ENCODE measurements around the gene ZNF518B. TPM values are rescaled to one million over a fixed set of nuclear protein-coding genes. Genes with fewer than 3 reads are reported as not detected.

Gene ZNF518B
- total and polyA plus RNA-seq, 2 donors (not counting 3 experiments of a cell fraction or from before 2014, with no cell fraction given) = 9.5 to 28.3 TPM

DNA sequence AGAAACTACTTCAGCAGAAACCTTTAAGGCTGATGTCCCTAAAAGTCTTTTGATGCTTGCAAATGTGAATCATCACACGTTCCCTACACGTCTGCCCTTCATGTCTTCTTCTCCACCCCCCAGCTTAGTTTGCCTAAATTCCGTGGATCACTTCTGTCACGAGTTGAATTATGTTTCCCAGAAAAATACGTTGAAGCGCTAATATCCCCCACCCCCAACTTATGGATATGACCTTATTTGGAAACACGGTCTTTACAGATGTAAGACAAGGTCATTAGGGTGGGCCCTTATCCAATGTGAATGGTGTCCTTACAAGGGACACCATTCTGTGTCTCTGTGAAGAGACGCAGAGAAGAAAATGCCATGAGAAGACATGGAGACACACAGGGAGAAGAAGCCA is 2.1 kb upstream of the ZNF518B start:
- DNase-seq (ENCODE audit: low read depth, low spot score) (no peak), FAIRE-seq (no peak)
- no peaks in the 10 kb centered on the region for H3K9me3 ChIP-seq (replicated peaks; ENCODE audit: control insufficient read depth, insufficient read depth, low read length)
- peaks cover 13 to 20% of the 10 kb centered on the region in 2 experiments for H3K27me3 ChIP-seq (ENCODE audit: control insufficient read depth in 2 of 2, insufficient read depth in 2 of 2, low read length in 2 of 2)
- peaks cover 21% of the 10 kb centered on the region for H3K79me2 ChIP-seq (ENCODE audit: control insufficient read depth, insufficient read depth, low read length)
- ChIA-PET POLR2A (no interaction called here), CTCF (interaction anchor here (2.1 to 4.2 kb wide), 2 partner anchors 78 kb away, joined by 12 to 69 read pairs; no protein-coding TSS in a partner anchor)
- no peak overlapping the region for H3K9ac ChIP-seq (replicated peaks; ENCODE audit: extremely low read depth, insufficient read depth, low read length)
- no peak overlapping the region for H2AFZ ChIP-seq (ENCODE audit: low read depth, low read length)
- H3K4me1 ChIP-seq (ENCODE audit: control insufficient read depth, extremely low read depth, insufficient read depth, low read length) = peaks cover 24% of the 10 kb centered on the region
- no peak overlapping the region for H3K4me3 ChIP-seq (replicated peaks in 1 of 3; ENCODE audit: insufficient read depth in 1 of 3, low read depth in 1 of 3, low read length in 3 of 3)
- H3K36me3 ChIP-seq (ENCODE audit: control insufficient read depth in 2 of 2, extremely low read depth in 1 of 2, insufficient read depth in 2 of 2, low read length in 2 of 2) = peaks cover 4% of the 10 kb centered on the region in 2 experiments
- no peaks in the 10 kb centered on the region for H3K9me1 ChIP-seq (replicated peaks; ENCODE audit: control insufficient read depth, extremely low read depth, insufficient read depth, low read length)
- dilution Hi-C loops (cut with MboI; ENCODE audit: extremely low pct_ligation_motif_present, low sequenced_read_pairs) = no loop called here
- no TSS peak for BruUV-seq (replicated peaks)
- intact Hi-C loops (cut with micrococcal nuclease) = loop anchor here (5.0 kb wide), 1 partner anchor 387 kb away; no protein-coding TSS in a partner anchor
- H4K20me1 ChIP-seq (replicated peaks; ENCODE audit: control insufficient read depth, extremely low read depth, insufficient read depth, low read length) = no peaks in the 10 kb centered on the region
- TF ChIP-seq JUN (IDR thresholded peaks at IDR 0.05; ENCODE audit: borderline replicate concordance, insufficient read depth, insufficient read length, low read depth) = no peak
- TF ChIP-seq, protein P1, sequence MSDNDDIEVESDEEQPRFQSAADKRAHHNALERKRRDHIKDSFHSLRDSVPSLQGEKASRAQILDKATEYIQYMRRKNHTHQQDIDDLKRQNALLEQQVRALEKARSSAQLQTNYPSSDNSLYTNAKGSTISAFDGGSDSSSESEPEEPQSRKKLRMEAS (IDR thresholded peaks at IDR 0.05; ENCODE audit: insufficient read depth, insufficient read length) = no peak
- no peak for TF ChIP-seq EZH2 (IDR thresholded peaks at IDR 0.05; ENCODE audit: borderline replicate concordance, low read depth, low read length, severe bottlenecking)
- TF ChIP-seq POLR2AphosphoS5 (IDR thresholded peaks at IDR 0.05; ENCODE audit: insufficient read depth, low read depth, low read length) = no peak
- no peak overlapping the region for H3K27ac ChIP-seq (ENCODE audit: insufficient read depth, low read depth, low read length)
- no peak overlapping the region for H3K4me2 ChIP-seq (ENCODE audit: insufficient read depth, low read length)

GRCh38 chr4:10458177-10458576 is 951 bp upstream of the ZNF518B start:
- H3K4me2 ChIP-seq (ENCODE audit: insufficient read depth, low read length) = peak overlapping the region; percentile 23
- FAIRE-seq = peak; percentile 55
- dilution Hi-C loops (cut with MboI; ENCODE audit: extremely low pct_ligation_motif_present, low sequenced_read_pairs) = no loop called here
- H3K9me1 ChIP-seq (replicated peaks; ENCODE audit: control insufficient read depth, extremely low read depth, insufficient read depth, low read length) = no peaks in the 10 kb centered on the region
- H3K79me2 ChIP-seq (ENCODE audit: control insufficient read depth, insufficient read depth, low read length) = peaks cover 27% of the 10 kb centered on the region
- CTCF ChIA-PET = interaction anchor here (0.7 to 2.4 kb wide), 8 partner anchors 24 to 439 kb away, joined by 3 to 12 read pairs (median 4); no protein-coding TSS in a partner anchor
- no peaks in the 10 kb centered on the region for H4K20me1 ChIP-seq (replicated peaks; ENCODE audit: control insufficient read depth, extremely low read depth, insufficient read depth, low read length)
- DNase-seq (ENCODE audit: low read depth, low spot score) = peak; percentile 39
- TF ChIP-seq MYC (IDR thresholded peaks at IDR 0.05; ENCODE audit: low read depth, low read length) (no peak), FOS (IDR thresholded peaks at IDR 0.05; ENCODE audit: borderline replicate concordance, insufficient read depth, low read length) (no peak), JUN (IDR thresholded peaks at IDR 0.05; ENCODE audit: borderline replicate concordance, insufficient read depth, insufficient read length, low read depth) (no peak)
- H3K27ac ChIP-seq (ENCODE audit: insufficient read depth, low read depth, low read length) = no peak overlapping the region
- BruUV-seq (replicated peaks) = no TSS peak
- H3K4me1 ChIP-seq (ENCODE audit: control insufficient read depth, extremely low read depth, insufficient read depth, low read length) = peaks cover 24% of the 10 kb centered on the region
- intact Hi-C loops (cut with micrococcal nuclease) = loop anchor here (5.0 kb wide), 1 partner anchor 386 kb away; no protein-coding TSS in a partner anchor
- no peaks in the 10 kb centered on the region for H3K9me3 ChIP-seq (replicated peaks; ENCODE audit: control insufficient read depth, insufficient read depth, low read length)
- no peak overlapping the region for H3K9ac ChIP-seq (replicated peaks; ENCODE audit: extremely low read depth, insufficient read depth, low read length)
- H2AFZ ChIP-seq (ENCODE audit: low read depth, low read length) = peak overlapping the region; percentile 96
- no peak overlapping the region for H3K4me3 ChIP-seq (replicated peaks in 1 of 3; ENCODE audit: insufficient read depth in 1 of 3, low read depth in 1 of 3, low read length in 3 of 3)
- peaks cover 12 to 15% of the 10 kb centered on the region in 2 experiments for H3K27me3 ChIP-seq (ENCODE audit: control insufficient read depth in 2 of 2, insufficient read depth in 2 of 2, low read length in 2 of 2)
- peaks cover 7 to 10% of the 10 kb centered on the region in 2 experiments for H3K36me3 ChIP-seq (ENCODE audit: control insufficient read depth in 2 of 2, extremely low read depth in 1 of 2, insufficient read depth in 2 of 2, low read length in 2 of 2)
- POLR2A ChIA-PET = interaction anchor here (2.1 kb wide), 1 partner anchor 341 kb away, joined by 8 read pairs; the partner anchor contains the start of gene WDR1

Measured in endothelial cell of umbilical vein (primary cell).